H1 (cell line): ENCODE data around the gene ELFN1. TPM values are rescaled to one million over a fixed set of nuclear protein-coding genes. Genes with fewer than 3 reads are reported as not detected.

ENCODE experiments used
- CTCF ChIA-PET: fragments of 300-600 bp; sonication (Branson Sonifier 250); formaldehyde crosslinking; loops from one replicate; lab custom pipeline; 2021; ENCODE audit not compliant: partially characterized antibody; lab: Charles Lee
- POLR2A ChIA-PET: fragments of 300-600 bp; sonication (Branson Sonifier 250); formaldehyde crosslinking; loops from one replicate; lab custom pipeline; 2021; ENCODE audit warnings: inconsistent platforms; ENCODE audit not compliant: partially characterized antibody; lab: Charles Lee
- DNase-seq, 2 experiments: peaks; one replicate each; pipeline versions ENCODE4 v3.0.0 to v3.0.0-alpha.2; 2010 to 2022; ENCODE audit warnings: low spot score in 2 of 2, low read depth in 1 of 2, mixed read lengths in 1 of 2
- FAIRE-seq: peaks from 2 replicates; lab custom pipeline; 2011; peaks lifted over from hg19 to GRCh38; lab: Jason Lieb, UNC
- H2AFZ ChIP-seq: 2 replicates; pipeline ENCODE4 v1.8.1; 2012; ENCODE audit warnings: low read length, inconsistent platforms
- H2AK5ac ChIP-seq: 2 replicates; pipeline ENCODE4 v1.6.1; 2013; ENCODE audit warnings: low read depth, low read length
- H2BK120ac ChIP-seq: replicated peaks from 2 replicates; pipeline ENCODE3; 2013; ENCODE audit warnings: low read depth, low read length, inconsistent platforms
- H2BK12ac ChIP-seq: 2 replicates; pipeline ENCODE4 v1.6.1; 2013; ENCODE audit warnings: low read depth, low read length
- H2BK15ac ChIP-seq: 2 replicates; pipeline ENCODE4 v1.6.1; 2013; ENCODE audit warnings: low read length
- H2BK20ac ChIP-seq: 2 replicates; pipeline ENCODE4 v1.6.1; 2013; ENCODE audit warnings: low read length
- H2BK5ac ChIP-seq: 2 replicates; pipeline ENCODE4 v1.6.1; 2013; ENCODE audit warnings: low read depth, low read length
- H3K14ac ChIP-seq: 2 replicates; pipeline ENCODE4 v1.6.1; 2013; ENCODE audit warnings: inconsistent platforms; ENCODE audit not compliant: insufficient read length
- H3K18ac ChIP-seq: 2 replicates; pipeline ENCODE4 v1.6.1; 2013; ENCODE audit warnings: low read length; ENCODE audit errors: extremely low read depth
- H3K23ac ChIP-seq: 2 replicates; pipeline ENCODE4 v1.6.1; 2013; ENCODE audit warnings: inconsistent platforms; ENCODE audit not compliant: insufficient read length
- H3K23me2 ChIP-seq: 2 replicates; pipeline ENCODE4 v1.6.1; 2013; ENCODE audit warnings: low read depth, low read length
- H3K27ac ChIP-seq: 2 replicates; pipeline ENCODE4 v1.6.1; 2011; ENCODE audit warnings: low read depth, low read length, inconsistent platforms
- H3K27me3 ChIP-seq, 4 experiments: replicated peaks in 1 of 4; 1 replicate in 1 of 4; 2 replicates in 3 of 4; pipeline versions ENCODE4 v1.6.1 to v1.8.1; 2011 to 2013; ENCODE audit warnings: low read length in 3 of 4, mild to moderate bottlenecking in 3 of 4, inconsistent platforms in 2 of 4, mixed read lengths in 2 of 4, moderate library complexity in 1 of 4; ENCODE audit not compliant: control insufficient read depth in 3 of 4, insufficient read depth in 3 of 4; ENCODE audit errors: extremely low read depth in 1 of 4
- H3K36me3 ChIP-seq, 4 experiments: 2 replicates each; pipeline versions ENCODE4 v1.6.1 to v1.8.1; 2011 to 2013; ENCODE audit warnings: mild to moderate bottlenecking in 4 of 4, low read length in 3 of 4, moderate library complexity in 2 of 4, control low read depth in 1 of 4, inconsistent platforms in 1 of 4; ENCODE audit not compliant: insufficient read depth in 4 of 4, control insufficient read depth in 2 of 4
- H3K4ac ChIP-seq: replicated peaks from 2 replicates; pipeline ENCODE3; 2013; ENCODE audit warnings: low read length, low read depth, mixed read lengths, inconsistent platforms; ENCODE audit not compliant: insufficient read length
- H3K4me1 ChIP-seq, 4 experiments: replicated peaks in 1 of 4; 1 replicate in 1 of 4; 2 replicates in 3 of 4; pipeline versions ENCODE4 v1.6.1 to v1.8.1; 2011 to 2013; ENCODE audit warnings: low read length in 3 of 4, inconsistent platforms in 2 of 4, mixed read lengths in 1 of 4; ENCODE audit not compliant: insufficient read depth in 4 of 4, control insufficient read depth in 3 of 4
- H3K4me2 ChIP-seq, 2 experiments: 2 replicates each; pipeline versions ENCODE4 v1.6.1 to v1.8.1; 2011 to 2013; ENCODE audit warnings: low read depth in 2 of 2, low read length in 2 of 2, control low read depth in 1 of 2, inconsistent platforms in 1 of 2, mild to moderate bottlenecking in 1 of 2; ENCODE audit not compliant: insufficient read depth in 1 of 2
- H3K4me3 ChIP-seq, 4 experiments: fragments of 200-600, 300-600 bp in 1 of 4; sonication (generic), shearing (Covaris generic), sonication (Bioruptor Twin) in 1 of 4; 2 replicates each; pipeline versions ENCODE4 v1.5.1 to v1.8.1; 2011 to 2016; ENCODE audit warnings: low read length in 4 of 4, low read depth in 3 of 4, control low read depth in 2 of 4, inconsistent platforms in 2 of 4, mild to moderate bottlenecking in 2 of 4, mixed read lengths in 1 of 4, moderate library complexity in 1 of 4; ENCODE audit not compliant: insufficient read depth in 2 of 4; ENCODE audit errors: extremely low read depth in 1 of 4
- H3K56ac ChIP-seq: replicated peaks from 2 replicates; pipeline ENCODE3; 2013; ENCODE audit warnings: low read depth, mild to moderate bottlenecking, mixed read lengths, low read length, inconsistent platforms; ENCODE audit not compliant: insufficient read length
- H3K79me1 ChIP-seq: 2 replicates; pipeline ENCODE4 v1.6.1; 2013; ENCODE audit warnings: low read depth, low read length, control low read depth
- H3K79me2 ChIP-seq, 2 experiments: 2 replicates each; pipeline versions ENCODE4 v1.6.1 to v1.8.1; 2012 to 2013; ENCODE audit warnings: low read length in 2 of 2, mild to moderate bottlenecking in 2 of 2, inconsistent platforms in 1 of 2; ENCODE audit not compliant: insufficient read depth in 2 of 2, control insufficient read depth in 1 of 2
- H3K9ac ChIP-seq, 4 experiments: replicated peaks in 1 of 4; 1 replicate in 1 of 4; 2 replicates in 3 of 4; pipeline versions ENCODE4 v1.6.1 to v1.8.1; 2011 to 2013; ENCODE audit warnings: low read depth in 3 of 4, low read length in 3 of 4, control low read depth in 2 of 4, mild to moderate bottlenecking in 2 of 4, moderate library complexity in 2 of 4, inconsistent platforms in 1 of 4; ENCODE audit errors: extremely low read depth in 1 of 4
- H3K9me3 ChIP-seq, 2 experiments: 2 replicates each; pipeline versions ENCODE4 v1.6.1 to v1.8.1; 2012 to 2013; ENCODE audit warnings: mild to moderate bottlenecking in 2 of 2, moderate library complexity in 2 of 2, control low read depth in 1 of 2, inconsistent platforms in 1 of 2, low read depth in 1 of 2, low read length in 1 of 2, mixed read lengths in 1 of 2; ENCODE audit not compliant: insufficient read depth in 2 of 2
- H4K20me1 ChIP-seq, 2 experiments: replicated peaks in 1 of 2; 2 replicates each; pipeline versions ENCODE3 to v1.8.1; 2011 to 2013; ENCODE audit warnings: inconsistent platforms in 2 of 2, low read length in 2 of 2, mild to moderate bottlenecking in 1 of 2; ENCODE audit not compliant: insufficient read depth in 2 of 2, control insufficient read depth in 1 of 2
- H4K5ac ChIP-seq: 2 replicates; pipeline ENCODE4 v1.6.1; 2013; ENCODE audit warnings: low read length, low read depth, mixed read lengths, inconsistent platforms; ENCODE audit not compliant: insufficient read length
- H4K8ac ChIP-seq: 2 replicates; pipeline ENCODE4 v1.8.0; 2013; ENCODE audit warnings: mild to moderate bottlenecking, moderate library complexity, low read length, inconsistent platforms; ENCODE audit not compliant: insufficient read depth; ENCODE audit errors: extremely low read depth
- H4K91ac ChIP-seq: replicated peaks from 2 replicates; pipeline ENCODE3; 2013; ENCODE audit warnings: low read length, mixed read lengths, inconsistent platforms; ENCODE audit not compliant: insufficient read length
- BCL11A ChIP-seq, 2 experiments: IDR thresholded peaks; one replicate each; pipeline ENCODE4 v1.6.1; 2011; ENCODE audit warnings: low read depth in 2 of 2, low read length in 2 of 2, mild to moderate bottlenecking in 2 of 2
- EZH2 ChIP-seq: fragments of 200-600 bp; sonication (generic); IDR thresholded peaks from 2 replicates; pipeline ENCODE4 v1.7.1; 2012; ENCODE audit warnings: low read depth, mild to moderate bottlenecking, moderate library complexity, low read length, inconsistent platforms; ENCODE audit not compliant: severe bottlenecking
- GABPA ChIP-seq: IDR thresholded peaks from 2 replicates; pipeline ENCODE4 v1.6.1; 2011; ENCODE audit warnings: mild to moderate bottlenecking, low read length, moderate library complexity, borderline replicate concordance; ENCODE audit not compliant: insufficient read depth
- KDM1A ChIP-seq: fragments of 200-600, 300-600 bp; sonication (generic); IDR thresholded peaks from 2 replicates; pipeline ENCODE4 v1.7.1; 2016; ENCODE audit warnings: mild to moderate bottlenecking, low read length, borderline replicate concordance
- KDM5A ChIP-seq: fragments of 200-600 bp; IDR thresholded peaks from 2 replicates; pipeline ENCODE4 v1.7.1; 2012; ENCODE audit warnings: mild to moderate bottlenecking, low read length, inconsistent platforms, mixed read lengths
- POU5F1 ChIP-seq: IDR thresholded peaks from 2 replicates; pipeline ENCODE4 v1.6.1; 2011; ENCODE audit warnings: low read depth, mild to moderate bottlenecking, low read length, moderate library complexity
- RAD21 ChIP-seq, 2 experiments: IDR thresholded peaks in 1 of 2; conservative IDR thresholded peaks in 1 of 2; 2 replicates each; pipeline ENCODE4 v1.6.1; 2011; ENCODE audit warnings: low read depth in 2 of 2, low read length in 2 of 2, improper control_type of control experiment in 1 of 2, inconsistent platforms in 1 of 2, mild to moderate bottlenecking in 1 of 2, moderate library complexity in 1 of 2
- RBBP5 ChIP-seq: IDR thresholded peaks from 2 replicates; pipeline ENCODE4 v1.7.1; 2012; ENCODE audit warnings: low read depth, mild to moderate bottlenecking, inconsistent platforms, low read length, moderate library complexity, borderline replicate concordance
- RFX5 ChIP-seq: IDR thresholded peaks from 2 replicates; pipeline ENCODE4 v1.6.1; 2011; ENCODE audit warnings: low read depth, low read length, improper control_type of control experiment, borderline replicate concordance
- SIRT6 ChIP-seq: IDR thresholded peaks from one replicate; pipeline ENCODE4 v1.7.1; 2012; ENCODE audit warnings: low read length, inconsistent platforms
- SP2 ChIP-seq: IDR thresholded peaks from 2 replicates; pipeline ENCODE4 v1.6.1; 2012; ENCODE audit warnings: mild to moderate bottlenecking, low read length, inconsistent platforms
- SUZ12 ChIP-seq: fragments of 200-600 bp; sonication (generic); IDR thresholded peaks from 2 replicates; pipeline ENCODE4 v1.6.1; 2012; ENCODE audit warnings: mild to moderate bottlenecking, inconsistent platforms, low read length, moderate library complexity, mixed read lengths
- TAF1 ChIP-seq: IDR thresholded peaks from 2 replicates; pipeline ENCODE4 v1.6.1; 2011; ENCODE audit warnings: mild to moderate bottlenecking, low read depth, low read length
- WGBS, 2 experiments: shearing (Covaris generic) in 1 of 2; methylation state at CpG; one replicate each; pipeline versions ENCODE4 v1.1.6 to v1.1.7; 2013 to 2015; ENCODE audit warnings: low lambda C conversion rate in 2 of 2, mixed read lengths in 2 of 2, inconsistent platforms in 1 of 2, low coverage in 1 of 2, missing lambda C conversion rate in 1 of 2; ENCODE audit not compliant: insufficient replicate concordance in 2 of 2, insufficient coverage in 1 of 2, insufficient read length in 1 of 2; ENCODE audit errors: extremely low coverage in 1 of 2, missing lambda C conversion rate in 1 of 2; 5-methylcytosine and 5-hydroxymethylcytosine counted together
- polyA plus RNA-seq, 7 experiments: library from polyadenylated mRNA; depleted of rRNA in 3 of 7; stranded (reverse) in 5 of 7; unstranded in 2 of 7; fragments of >200 nt in 5 of 7; fragments of 200-250 nt in 2 of 7; gene quantifications; 1 replicate in 5 of 7; 2 replicates in 1 of 7; 4 replicates in 1 of 7; pipeline versions ENCODE4 v1.2.1 to v1.2.3, GENCODE V29; 2011 to 2013; ENCODE audit warnings: missing spikeins in 2 of 7, mixed read lengths in 2 of 7
- total RNA-seq: library from RNA; stranded (reverse); fragmentation: NEBNext Ultra II Directional; extraction: Animal tissue kit (Norgen Biotek cat#: 25700); gene quantifications from 2 replicates; pipeline ENCODE4 v1.2.1, GENCODE V29; 2021
- TF ChIP-seq, protein P1 (sequence below): IDR thresholded peaks from 2 replicates; pipeline ENCODE4 v1.6.1; 2012; ENCODE audit warnings: inconsistent platforms

The ELFN1 gene
- total and polyA plus RNA-seq, 2 of the 8 experiments (the other 6 are each of a cell fraction or from before 2014, with no cell fraction given): 2.0 to 4.5 TPM

DNA sequence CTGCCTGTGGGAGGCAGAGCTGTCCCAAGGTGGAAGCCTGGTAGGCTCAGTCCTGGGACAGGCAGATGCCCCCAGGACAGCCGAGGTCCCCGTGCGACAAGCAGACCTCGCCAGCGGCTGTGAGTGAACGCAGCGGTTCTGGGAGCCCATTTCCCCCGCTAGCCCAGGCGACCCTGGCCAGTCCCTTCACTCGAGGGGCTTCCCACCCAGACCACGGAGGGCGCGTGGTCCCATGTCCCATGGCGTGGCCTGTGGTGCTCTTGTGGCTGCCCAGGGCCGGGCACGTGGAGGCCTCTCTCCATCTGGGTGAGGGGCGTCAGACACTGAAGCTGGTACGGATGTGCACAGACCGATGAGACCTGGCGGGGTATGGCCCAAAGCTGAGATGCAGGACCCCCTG, 67.9 kb downstream of the ELFN1 start:
- no peaks in the 10 kb centered on the region for H3K23me2 ChIP-seq
- H3K4me1 ChIP-seq: peaks cover 0 to 3% (median 0%) of the 10 kb centered on the region in 4 experiments; a peak in 3 of 7 replicates
- no peak overlapping the region for H2BK20ac ChIP-seq
- H2AFZ ChIP-seq: no peak overlapping the region
- 90% methylated on average over 13 of the region's 20 CpGs; no CpG with 5 or more reads in 1 of the 2 experiments for WGBS, 2 experiments
- no peaks in the 10 kb centered on the region for H3K36me3 ChIP-seq
- H4K8ac ChIP-seq: peak overlapping the region; percentile 35; the same call in 1 of the 2 replicates
- no peak overlapping the region for H2BK5ac ChIP-seq
- H2BK15ac ChIP-seq: no peak overlapping the region
- no peaks in the 10 kb centered on the region for H4K20me1 ChIP-seq
- DNase-seq (no peak), FAIRE-seq (no peak)
- H2BK12ac ChIP-seq: no peak overlapping the region
- no peaks in the 10 kb centered on the region for H3K79me1 ChIP-seq
- no peak overlapping the region for H3K14ac ChIP-seq
- H2AK5ac ChIP-seq: no peak overlapping the region
- H3K27me3 ChIP-seq: no peaks in the 10 kb centered on the region; a peak in 1 of 7 replicates
- no peaks in the 10 kb centered on the region for H3K79me2 ChIP-seq
- no peak overlapping the region for H3K4me3 ChIP-seq
- no peak overlapping the region for H3K18ac ChIP-seq
- H2BK120ac ChIP-seq: no peak overlapping the region
- H3K56ac ChIP-seq: no peak overlapping the region
- POLR2A ChIA-PET: no interaction called here
- H3K4me2 ChIP-seq: no peak overlapping the region
- no peak overlapping the region for H3K9ac ChIP-seq
- no peak overlapping the region for H3K27ac ChIP-seq
- H4K91ac ChIP-seq: no peak overlapping the region
- no peaks in the 10 kb centered on the region for H3K9me3 ChIP-seq
- CTCF ChIA-PET: interaction anchor here (0.7 to 1.8 kb wide), 4 partner anchors 9 to 74 kb away, joined by 3 to 9 read pairs (median 3); no protein-coding TSS in a partner anchor
- no peak overlapping the region for H3K4ac ChIP-seq
- H4K5ac ChIP-seq: no peak overlapping the region
- H3K23ac ChIP-seq: no peak overlapping the region
- TF ChIP-seq RAD21 (IDR thresholded peaks at IDR 0.05 in 1 of 2, conservative IDR thresholded peaks at IDR 0.05 in 1 of 2; ENCODE audit: low read depth in 2 of 2, low read length in 2 of 2) (no peak), SUZ12 (no peak), EZH2 (no peak), RFX5 (no peak), SIRT6 (no peak), TAF1 (no peak), KDM1A (no peak), GABPA (no peak), KDM5A (no peak), RBBP5 (no peak), POU5F1 (no peak), SP2 (no peak), BCL11A (IDR thresholded peaks at IDR 0.05; ENCODE audit: low read depth in 2 of 2, low read length in 2 of 2) (no peak)
- TF ChIP-seq, protein P1, sequence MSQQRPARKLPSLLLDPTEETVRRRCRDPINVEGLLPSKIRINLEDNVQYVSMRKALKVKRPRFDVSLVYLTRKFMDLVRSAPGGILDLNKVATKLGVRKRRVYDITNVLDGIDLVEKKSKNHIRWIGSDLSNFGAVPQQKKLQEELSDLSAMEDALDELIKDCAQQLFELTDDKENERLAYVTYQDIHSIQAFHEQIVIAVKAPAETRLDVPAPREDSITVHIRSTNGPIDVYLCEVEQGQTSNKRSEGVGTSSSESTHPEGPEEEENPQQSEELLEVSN: no peak
